ENCODE results near the gene BGN. TPM values are rescaled to one million over a fixed set of nuclear protein-coding genes. Genes with fewer than 3 reads are reported as not detected.

The BGN gene
- total and polyA plus RNA-seq, 2 experiments from 2014 or later: 0.87 to 1.8 TPM

- H3K4me3 Mint-ChIP-seq: no peak overlapping the region
- no peaks in the 10 kb centered on the region for H3K4me1 ChIP-seq (ENCODE audit: insufficient read depth)
- H3K36me3 ChIP-seq (ENCODE audit: insufficient read depth): no peaks in the 10 kb centered on the region
- H3K9me3 Mint-ChIP-seq: no peaks in the 10 kb centered on the region
- DNase-seq (ENCODE audit: low spot score) (no peak), ATAC-seq (no peak)
- H3K79me2 ChIP-seq (replicated peaks; ENCODE audit: insufficient read depth): no peaks in the 10 kb centered on the region
- H3K9me2 ChIP-seq (ENCODE audit: insufficient read depth): no peaks in the 10 kb centered on the region
- peaks cover 29% of the 10 kb centered on the region for H3K27me3 Mint-ChIP-seq (ENCODE audit: insufficient read depth, low read depth, poor library complexity)
- no peaks in the 10 kb centered on the region for H3F3A ChIP-seq (replicated peaks; ENCODE audit: low read depth)
- H4K20me1 ChIP-seq (replicated peaks; ENCODE audit: insufficient read depth): no peaks in the 10 kb centered on the region
- H3K4me1 Mint-ChIP-seq: peaks cover 3% of the 10 kb centered on the region; the same call in 2 of the 3 replicates
- H3K36me3 Mint-ChIP-seq (ENCODE audit: low read depth): no peaks in the 10 kb centered on the region; the same call in 2 of the 3 replicates
- no peak overlapping the region for H3K27ac Mint-ChIP-seq
- no peak overlapping the region for H3K4me3 ChIP-seq
- no peak overlapping the region for H3K4me2 ChIP-seq
- H3K27me3 ChIP-seq (ENCODE audit: insufficient read depth): peaks cover 28% of the 10 kb centered on the region
- H3K27ac ChIP-seq (ENCODE audit: low read depth): no peak overlapping the region
- H2AFZ ChIP-seq: no peak overlapping the region
- no peak for TF ChIP-seq NANOG (IDR thresholded peaks at IDR 0.05; ENCODE audit: borderline replicate concordance)
- no peak for TF ChIP-seq CTCF (conservative IDR thresholded peaks at IDR 0.05; ENCODE audit: low read depth in 2 of 2)
- TF ChIP-seq ETS1 (IDR thresholded peaks at IDR 0.05): no peak
- TF ChIP-seq EZH2phosphoT487 (IDR thresholded peaks at IDR 0.05; ENCODE audit: unreplicated experiment): no peak
- no peak for TF ChIP-seq ZNF462 (CRISPR knock-in tag; IDR thresholded peaks at IDR 0.05)
- TF ChIP-seq STAT1 (IDR thresholded peaks at IDR 0.05; ENCODE audit: unreplicated experiment): no peak
- no peak for TF ChIP-seq JUNB (IDR thresholded peaks at IDR 0.05; ENCODE audit: unreplicated experiment)
- no peak for TF ChIP-seq REST (IDR thresholded peaks at IDR 0.05; ENCODE audit: unreplicated experiment)
- no peak for TF ChIP-seq POLR2AphosphoS5 (IDR thresholded peaks at IDR 0.05; ENCODE audit: low read depth)
- no peak for TF ChIP-seq ZNF331 (CRISPR knock-in tag; IDR thresholded peaks at IDR 0.05; ENCODE audit: low read depth)
- no peak for TF ChIP-seq EZH2 (IDR thresholded peaks at IDR 0.05; ENCODE audit: low read depth, unreplicated experiment)
- no peak for TF ChIP-seq ZNF114 (CRISPR knock-in tag; IDR thresholded peaks at IDR 0.05)
- no peak for TF ChIP-seq CREB1 (CRISPR knock-in tag; IDR thresholded peaks at IDR 0.05; ENCODE audit: low read depth)
Measured at GRCh38 chrX:153514259-153514658, 19.5 kb downstream of the BGN start.

Measured in GM23338 (cell line).